PFSK-1 (cell line): ENCODE measurements around the gene LDLRAP1.

Experiments used
- FOXP2 ChIP-seq: optimal IDR thresholded peaks from 2 replicates; pipeline ENCODE3; 2011; ENCODE audit warnings: borderline replicate concordance, control low read depth, inconsistent platforms; ENCODE audit not compliant: insufficient read depth; ENCODE audit errors: extremely low read length, extremely low read depth
- POLR2AphosphoS5 ChIP-seq: IDR thresholded peaks from 2 replicates; pipeline ENCODE4 v1.6.1; 2012; ENCODE audit warnings: low read depth, mild to moderate bottlenecking, control low read depth, low read length, moderate library complexity
- SIN3A ChIP-seq: IDR thresholded peaks from 2 replicates; pipeline ENCODE4 v1.6.1; 2012; ENCODE audit warnings: mild to moderate bottlenecking, low read length, moderate library complexity, borderline replicate concordance; ENCODE audit not compliant: insufficient read depth
- TAF1 ChIP-seq: IDR thresholded peaks from 2 replicates; pipeline ENCODE4 v1.6.1; 2012; ENCODE audit warnings: low read length, control low read depth, borderline replicate concordance; ENCODE audit not compliant: insufficient read depth
- TF ChIP-seq, protein P1 (sequence below), 2 experiments: IDR thresholded peaks; 2 replicates each; pipeline versions ENCODE4 v1.6.1 to v1.8.0; 2011 to 2012; ENCODE audit warnings: low read depth in 2 of 2, low read length in 2 of 2, control low read depth in 1 of 2, inconsistent platforms in 1 of 2, mild to moderate bottlenecking in 1 of 2, moderate library complexity in 1 of 2; ENCODE audit not compliant: insufficient read depth in 1 of 2

DNA sequence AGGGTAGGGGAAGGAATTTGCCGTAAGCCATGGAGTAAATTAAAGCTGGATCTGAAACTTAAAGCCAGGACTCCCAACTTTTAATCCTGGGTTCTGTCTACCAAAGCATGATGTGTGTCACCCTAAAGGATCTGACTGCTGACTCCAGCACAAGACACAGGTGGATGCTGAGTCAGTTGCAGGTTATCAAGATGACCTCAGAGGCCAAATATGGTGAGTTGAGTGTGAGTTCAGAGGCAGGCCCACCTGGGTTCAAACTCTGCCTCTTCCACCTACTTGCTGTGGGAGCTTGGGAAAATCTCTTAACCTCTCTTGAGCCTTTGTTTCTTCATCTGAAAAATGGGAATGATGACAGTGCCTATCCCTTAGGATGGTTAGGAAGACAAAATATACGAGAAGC lies 16.7 kb upstream of the LDLRAP1 start:
- TF ChIP-seq SIN3A (no peak), TAF1 (no peak), POLR2AphosphoS5 (no peak), FOXP2 (no peak)
- TF ChIP-seq, protein P1, sequence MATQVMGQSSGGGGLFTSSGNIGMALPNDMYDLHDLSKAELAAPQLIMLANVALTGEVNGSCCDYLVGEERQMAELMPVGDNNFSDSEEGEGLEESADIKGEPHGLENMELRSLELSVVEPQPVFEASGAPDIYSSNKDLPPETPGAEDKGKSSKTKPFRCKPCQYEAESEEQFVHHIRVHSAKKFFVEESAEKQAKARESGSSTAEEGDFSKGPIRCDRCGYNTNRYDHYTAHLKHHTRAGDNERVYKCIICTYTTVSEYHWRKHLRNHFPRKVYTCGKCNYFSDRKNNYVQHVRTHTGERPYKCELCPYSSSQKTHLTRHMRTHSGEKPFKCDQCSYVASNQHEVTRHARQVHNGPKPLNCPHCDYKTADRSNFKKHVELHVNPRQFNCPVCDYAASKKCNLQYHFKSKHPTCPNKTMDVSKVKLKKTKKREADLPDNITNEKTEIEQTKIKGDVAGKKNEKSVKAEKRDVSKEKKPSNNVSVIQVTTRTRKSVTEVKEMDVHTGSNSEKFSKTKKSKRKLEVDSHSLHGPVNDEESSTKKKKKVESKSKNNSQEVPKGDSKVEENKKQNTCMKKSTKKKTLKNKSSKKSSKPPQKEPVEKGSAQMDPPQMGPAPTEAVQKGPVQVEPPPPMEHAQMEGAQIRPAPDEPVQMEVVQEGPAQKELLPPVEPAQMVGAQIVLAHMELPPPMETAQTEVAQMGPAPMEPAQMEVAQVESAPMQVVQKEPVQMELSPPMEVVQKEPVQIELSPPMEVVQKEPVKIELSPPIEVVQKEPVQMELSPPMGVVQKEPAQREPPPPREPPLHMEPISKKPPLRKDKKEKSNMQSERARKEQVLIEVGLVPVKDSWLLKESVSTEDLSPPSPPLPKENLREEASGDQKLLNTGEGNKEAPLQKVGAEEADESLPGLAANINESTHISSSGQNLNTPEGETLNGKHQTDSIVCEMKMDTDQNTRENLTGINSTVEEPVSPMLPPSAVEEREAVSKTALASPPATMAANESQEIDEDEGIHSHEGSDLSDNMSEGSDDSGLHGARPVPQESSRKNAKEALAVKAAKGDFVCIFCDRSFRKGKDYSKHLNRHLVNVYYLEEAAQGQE (IDR thresholded peaks at IDR 0.05; ENCODE audit: insufficient read depth in 1 of 2, low read depth in 2 of 2, low read length in 2 of 2): no peak
